Gastroesophageal sphincter (tissue), 4 donors: ENCODE measurements around the gene ETS1. TPM values are rescaled to one million over a fixed set of nuclear protein-coding genes. Genes with fewer than 3 reads are reported as not detected.

Experiments
- ATAC-seq: fragments of 150-250 bp; one replicate; pipeline ENCODE4 v1.9.1; 2016; ENCODE audit warnings: mild to moderate bottlenecking, moderate library complexity
- H3K27ac ChIP-seq, 4 donors: fragments of 200-600 bp; sonication (generic) in 3 of 4; 1 replicate in 3 of 4; 2 replicates in 1 of 4; pipeline ENCODE4 v1.5.1; 2016 to 2019
- H3K27me3 ChIP-seq: fragments of 200-600 bp; sonication (generic); one replicate; pipeline ENCODE4 v1.5.1; 2019
- H3K36me3 ChIP-seq, 2 donors: fragments of 200-600 bp; sonication (generic); one replicate each; pipeline ENCODE4 v1.5.1; 2019; ENCODE audit warnings: control low read depth in 1 of 2
- H3K4me1 ChIP-seq, 3 donors: fragments of 200-600 bp; sonication (generic); 1 replicate in 2 of 3; 2 replicates in 1 of 3; pipeline ENCODE4 v1.5.1; 2016 to 2019; ENCODE audit warnings: control low read depth in 2 of 3
- H3K4me3 ChIP-seq, 2 donors: fragments of 200-600 bp; sonication (generic); one replicate each; pipeline ENCODE4 v1.5.1; 2019; ENCODE audit warnings: mild to moderate bottlenecking in 1 of 2, moderate library complexity in 1 of 2
- H3K9me3 ChIP-seq, 3 donors: fragments of 200-600 bp; sonication (generic); one replicate each; pipeline ENCODE4 v1.5.1; 2017 to 2019; ENCODE audit warnings: control low read depth in 2 of 3
- CTCF ChIP-seq, 4 experiments: fragments of 200-600 bp in 2 of 4; fragments of 450-650 bp in 2 of 4; sonication (generic) in 1 of 4; IDR thresholded peaks; one replicate each; pipeline ENCODE4 v1.5.1; 2017 to 2019; ENCODE audit warnings: antibody characterized with exemption in 4 of 4, mild to moderate bottlenecking in 2 of 4, moderate library complexity in 2 of 4
- EP300 ChIP-seq: sonication (generic); formaldehyde crosslinking; IDR thresholded peaks from one replicate; pipeline ENCODE4 v1.6.1; 2017; ENCODE audit warnings: antibody characterized with exemption, mild to moderate bottlenecking
- POLR2A ChIP-seq, 2 donors: fragments of 450-650 bp; IDR thresholded peaks; one replicate each; pipeline ENCODE4 v1.6.1; 2017; ENCODE audit warnings: antibody characterized with exemption in 2 of 2, mild to moderate bottlenecking in 2 of 2, moderate library complexity in 1 of 2
- POLR2AphosphoS5 ChIP-seq: sonication (generic); formaldehyde crosslinking; IDR thresholded peaks from one replicate; pipeline ENCODE4 v1.6.1; 2017; ENCODE audit warnings: antibody characterized with exemption
- WGBS, 2 donors: methylation state at CpG; one replicate each; pipeline ENCODE4 v1.1.5; 2018; ENCODE audit warnings: low coverage in 1 of 2; 5-methylcytosine and 5-hydroxymethylcytosine counted together
- total RNA-seq, 4 donors: library from RNA; depleted of rRNA; stranded (reverse); fragments of >200 nt; gene quantifications; one replicate each; pipeline ENCODE4 v1.1.0, GENCODE V29; 2016

The ETS1 gene
- total RNA-seq, 4 donors from 2014 or later = 32.2 to 65.2 (median 51.0) TPM

GRCh38 chr11:128519338-128519737 is 68.0 kb downstream of the ETS1 start:
- ATAC-seq = no peak
- 42 to 46% methylated on average over 3 to 4 of the region's 4 CpGs for WGBS, 2 donors
- H3K27ac ChIP-seq = peak overlapping the region in 3 of 4 donors; percentile 95 to 97 (median 95)
- peak overlapping the region; percentile 19 to 76 for H3K4me3 ChIP-seq
- TF ChIP-seq POLR2AphosphoS5 (no peak), EP300 (no peak), CTCF (IDR thresholded peaks at IDR 0.05) (no peak), POLR2A (IDR thresholded peaks at IDR 0.05) (no peak)
- H3K4me1 ChIP-seq = peaks cover 0 to 89% (median 11%) of the 10 kb centered on the region in 3 donors
- no peaks in the 10 kb centered on the region for H3K36me3 ChIP-seq
- no peaks in the 10 kb centered on the region for H3K9me3 ChIP-seq
- H3K27me3 ChIP-seq = no peaks in the 10 kb centered on the region

GRCh38 chr11:128518493-128519207 is 68.7 kb downstream of the ETS1 start:
- Histone ChIP-seq H3K9me3 (no peaks in the 10 kb centered on the region), H3K36me3 (no peaks in the 10 kb centered on the region), H3K27ac (peak overlapping the region in 3 of 4 donors; percentile 95 to 97 (median 95)), H3K4me3 (peak overlapping the region; percentile 19 to 76), H3K4me1 (peaks cover 0 to 90% (median 13%) of the 10 kb centered on the region in 3 donors), H3K27me3 (no peaks in the 10 kb centered on the region)
- no peak for TF ChIP-seq POLR2AphosphoS5
- TF ChIP-seq POLR2A (IDR thresholded peaks at IDR 0.05) = no peak
- TF ChIP-seq CTCF (IDR thresholded peaks at IDR 0.05) = no peak
- TF ChIP-seq EP300 = no peak
- ATAC-seq = no peak
- WGBS, 2 donors = 37 to 45% methylated on average over 6 to 7 of the region's 7 CpGs

GRCh38 chr11:128517451-128518230 is 69.7 kb downstream of the ETS1 start:
- TF ChIP-seq POLR2A (IDR thresholded peaks at IDR 0.05) = no peak
- peaks cover 0 to 5% of the 10 kb centered on the region in 2 donors for H3K36me3 ChIP-seq
- ATAC-seq = no peak
- H3K9me3 ChIP-seq = no peaks in the 10 kb centered on the region
- 52 to 64% methylated on average over 2 to 5 of the region's 5 CpGs for WGBS, 2 donors
- peaks cover 0 to 89% (median 12%) of the 10 kb centered on the region in 3 donors for H3K4me1 ChIP-seq
- H3K27ac ChIP-seq = peak overlapping the region in 3 of 4 donors; percentile 95 to 97 (median 95)
- peak overlapping the region; percentile 14 to 76 for H3K4me3 ChIP-seq
- no peaks in the 10 kb centered on the region for H3K27me3 ChIP-seq

- Histone ChIP-seq H3K27ac (peak overlapping the region in 3 of 4 donors; percentile 18 to 95 (median 25)), H3K4me1 (peaks cover 0 to 96% (median 17%) of the 10 kb centered on the region in 3 donors), H3K4me3 (peak overlapping the region in 1 of 2 donors; percentile 76)
Measured at GRCh38 chr11:128516886-128517285, 70.5 kb downstream of the ETS1 start.

More at GRCh38 chr11:128516886-128517285, 70.5 kb downstream of the ETS1 start:
- WGBS, 2 donors = 45 to 71% methylated on average over 2 to 4 of the region's 4 CpGs
- Histone ChIP-seq H3K27me3 (no peaks in the 10 kb centered on the region), H3K36me3 (peaks cover 0 to 9% of the 10 kb centered on the region in 2 donors), H3K9me3 (no peaks in the 10 kb centered on the region)
- no peak for TF ChIP-seq CTCF (IDR thresholded peaks at IDR 0.05)
- no peak for TF ChIP-seq POLR2A (IDR thresholded peaks at IDR 0.05)
- no peak for TF ChIP-seq EP300
- no peak for TF ChIP-seq POLR2AphosphoS5
- no peak for ATAC-seq
